Measurements from ENCODE around the gene POLA1. TPM values are rescaled to one million over a fixed set of nuclear protein-coding genes. Genes with fewer than 3 reads are reported as not detected.

Gene POLA1
- total and polyA plus RNA-seq, 3 experiments from 2014 or later = 6.2 to 43.1 (median 42.5) TPM

GRCh38 chrX:24993879-24994278 lies 300.2 kb downstream of the POLA1 start:
- Mint-ChIP-seq H3K4me3 (no peak overlapping the region), H3K27ac (no peak overlapping the region), H3K27me3 (peaks cover 0 to 9% of the 10 kb centered on the region in 2 donors), H3K4me1 (no peaks in the 10 kb centered on the region), H3K36me3 (peaks cover 0 to 6% (median 3%) of the 10 kb centered on the region in 3 donors), H3K9me3 (no peaks in the 10 kb centered on the region)
- Histone ChIP-seq H3K4me3 (ENCODE audit: low read length) (no peak overlapping the region), H3K4me1 (ENCODE audit: insufficient read depth, low read length) (no peaks in the 10 kb centered on the region), H3K27me3 (ENCODE audit: insufficient read depth, low read length, poor library complexity, severe bottlenecking) (no peaks in the 10 kb centered on the region), H3K27ac (ENCODE audit: low read depth, low read length) (no peak overlapping the region), H3K9me3 (ENCODE audit: low read length) (no peaks in the 10 kb centered on the region), H3K36me3 (ENCODE audit: insufficient read depth, low read length) (no peaks in the 10 kb centered on the region)
- no peak for DNase-seq
- CTCF ChIA-PET = no interaction called here
- POLR2A ChIA-PET = no interaction called here

- Mint-ChIP-seq H3K4me3 (no peak overlapping the region), H3K27me3 (peaks cover 1 to 13% of the 10 kb centered on the region in 2 donors), H3K27ac (no peak overlapping the region), H3K4me1 (no peaks in the 10 kb centered on the region), H3K9me3 (no peaks in the 10 kb centered on the region), H3K36me3 (peaks cover 0 to 6% (median 3%) of the 10 kb centered on the region in 3 donors)
- CTCF ChIA-PET = no interaction called here
- H3K4me1 ChIP-seq (ENCODE audit: insufficient read depth, low read length) = no peaks in the 10 kb centered on the region
- H3K9me3 ChIP-seq (ENCODE audit: low read length) = no peaks in the 10 kb centered on the region
- H3K27ac ChIP-seq (ENCODE audit: low read depth, low read length) = no peak overlapping the region
- POLR2A ChIA-PET = no interaction called here
- no peaks in the 10 kb centered on the region for H3K27me3 ChIP-seq (ENCODE audit: insufficient read depth, low read length, poor library complexity, severe bottlenecking)
- no peak for DNase-seq
- no peak overlapping the region for H3K4me3 ChIP-seq (ENCODE audit: low read length)
- H3K36me3 ChIP-seq (ENCODE audit: insufficient read depth, low read length) = no peaks in the 10 kb centered on the region
These were observed 302.5 kb downstream of the POLA1 start for GRCh38 chrX:24996096-24996709.

- POLR2A ChIA-PET = no interaction called here
- peaks cover 15 to 22% of the 10 kb centered on the region in 2 donors for H3K27me3 Mint-ChIP-seq
These were observed 305.8 kb downstream of the POLA1 start for GRCh38 chrX:24999511-24999910.

GRCh38 chrX:25001808-25002660 lies 308.3 kb downstream of the POLA1 start:
- CTCF ChIA-PET = no interaction called here
- no peak for DNase-seq
- Mint-ChIP-seq H3K4me3 (peak overlapping the region in 1 of 7 donors; percentile 21), H3K9me3 (peaks cover 0 to 5% (median 0%) of the 10 kb centered on the region in 5 donors), H3K4me1 (peaks cover 11 to 26% (median 25%) of the 10 kb centered on the region in 3 donors), H3K36me3 (no peaks in the 10 kb centered on the region), H3K27me3 (peaks cover 27 to 33% of the 10 kb centered on the region in 2 donors), H3K27ac (no peak overlapping the region)
- no peak overlapping the region for H3K27ac ChIP-seq (ENCODE audit: low read depth, low read length)
- H3K36me3 ChIP-seq (ENCODE audit: insufficient read depth, low read length) = no peaks in the 10 kb centered on the region
- H3K4me3 ChIP-seq (ENCODE audit: low read length) = no peak overlapping the region
- no peaks in the 10 kb centered on the region for H3K9me3 ChIP-seq (ENCODE audit: low read length)
- no peaks in the 10 kb centered on the region for H3K4me1 ChIP-seq (ENCODE audit: insufficient read depth, low read length)
- H3K27me3 ChIP-seq (ENCODE audit: insufficient read depth, low read length, poor library complexity, severe bottlenecking) = no peaks in the 10 kb centered on the region
- POLR2A ChIA-PET = no interaction called here

More at GRCh38 chrX:24999511-24999910, 305.8 kb downstream of the POLA1 start:
- CTCF ChIA-PET = no interaction called here
- H3K4me1 ChIP-seq (ENCODE audit: insufficient read depth, low read length) = no peaks in the 10 kb centered on the region
- peaks cover 0 to 5% (median 0%) of the 10 kb centered on the region in 3 donors for H3K36me3 Mint-ChIP-seq
- peaks cover 6 to 15% (median 11%) of the 10 kb centered on the region in 3 donors for H3K4me1 Mint-ChIP-seq
- no peaks in the 10 kb centered on the region for H3K27me3 ChIP-seq (ENCODE audit: insufficient read depth, low read length, poor library complexity, severe bottlenecking)
- no peak overlapping the region for H3K4me3 ChIP-seq (ENCODE audit: low read length)
- peaks cover 0 to 3% (median 0%) of the 10 kb centered on the region in 5 donors for H3K9me3 Mint-ChIP-seq
- no peaks in the 10 kb centered on the region for H3K36me3 ChIP-seq (ENCODE audit: insufficient read depth, low read length)
- no peak overlapping the region for H3K4me3 Mint-ChIP-seq
- H3K27ac ChIP-seq (ENCODE audit: low read depth, low read length) = no peak overlapping the region
- no peak for DNase-seq
- H3K9me3 ChIP-seq (ENCODE audit: low read length) = no peaks in the 10 kb centered on the region
- no peak overlapping the region for H3K27ac Mint-ChIP-seq

GRCh38 chrX:25002661-25003020 lies 308.9 kb downstream of the POLA1 start:
- H3K27me3 Mint-ChIP-seq = peaks cover 30 to 35% of the 10 kb centered on the region in 2 donors

GRCh38 chrX:25003066-25003849 lies 309.5 kb downstream of the POLA1 start:
- Histone ChIP-seq H3K27me3 (ENCODE audit: insufficient read depth, low read length, poor library complexity, severe bottlenecking) (peaks cover 4% of the 10 kb centered on the region), H3K4me3 (ENCODE audit: low read length) (no peak overlapping the region), H3K4me1 (ENCODE audit: insufficient read depth, low read length) (no peaks in the 10 kb centered on the region), H3K9me3 (ENCODE audit: low read length) (no peaks in the 10 kb centered on the region), H3K36me3 (ENCODE audit: insufficient read depth, low read length) (no peaks in the 10 kb centered on the region), H3K27ac (ENCODE audit: low read depth, low read length) (no peak overlapping the region)
- Mint-ChIP-seq H3K27ac (no peak overlapping the region), H3K4me3 (peak overlapping the region in 4 of 7 donors; percentile 50 to 80 (median 56)), H3K27me3 (peaks cover 36 to 39% of the 10 kb centered on the region in 2 donors), H3K9me3 (peaks cover 0 to 5% (median 0%) of the 10 kb centered on the region in 5 donors), H3K36me3 (no peaks in the 10 kb centered on the region), H3K4me1 (peaks cover 11 to 26% (median 25%) of the 10 kb centered on the region in 3 donors)
- no peak for DNase-seq
- ChIA-PET CTCF (no interaction called here), POLR2A (no interaction called here)

More at GRCh38 chrX:25002661-25003020, 308.9 kb downstream of the POLA1 start:
- no peaks in the 10 kb centered on the region for H3K36me3 ChIP-seq (ENCODE audit: insufficient read depth, low read length)
- CTCF ChIA-PET = no interaction called here
- no peaks in the 10 kb centered on the region for H3K36me3 Mint-ChIP-seq
- H3K27ac Mint-ChIP-seq = no peak overlapping the region
- H3K4me3 ChIP-seq (ENCODE audit: low read length) = no peak overlapping the region
- H3K4me3 Mint-ChIP-seq = peak overlapping the region in 2 of 7 donors; percentile 54 to 80
- no peak for DNase-seq
- no peaks in the 10 kb centered on the region for H3K4me1 ChIP-seq (ENCODE audit: insufficient read depth, low read length)
- H3K9me3 ChIP-seq (ENCODE audit: low read length) = no peaks in the 10 kb centered on the region
- peaks cover 11 to 26% (median 25%) of the 10 kb centered on the region in 3 donors for H3K4me1 Mint-ChIP-seq
- POLR2A ChIA-PET = no interaction called here
- H3K27ac ChIP-seq (ENCODE audit: low read depth, low read length) = no peak overlapping the region
- H3K27me3 ChIP-seq (ENCODE audit: insufficient read depth, low read length, poor library complexity, severe bottlenecking) = no peaks in the 10 kb centered on the region
- peaks cover 0 to 5% (median 0%) of the 10 kb centered on the region in 5 donors for H3K9me3 Mint-ChIP-seq

- ChIA-PET CTCF (no interaction called here), POLR2A (no interaction called here)
- Histone ChIP-seq H3K27me3 (ENCODE audit: insufficient read depth, low read length, poor library complexity, severe bottlenecking) (peaks cover 4% of the 10 kb centered on the region), H3K36me3 (ENCODE audit: insufficient read depth, low read length) (no peaks in the 10 kb centered on the region), H3K9me3 (ENCODE audit: low read length) (no peaks in the 10 kb centered on the region), H3K4me3 (ENCODE audit: low read length) (no peak overlapping the region), H3K27ac (ENCODE audit: low read depth, low read length) (no peak overlapping the region), H3K4me1 (ENCODE audit: insufficient read depth, low read length) (no peaks in the 10 kb centered on the region)
- Mint-ChIP-seq H3K4me3 (peak overlapping the region in 2 of 7 donors; percentile 23 to 81), H3K4me1 (peaks cover 11 to 26% (median 25%) of the 10 kb centered on the region in 3 donors), H3K27ac (no peak overlapping the region), H3K36me3 (no peaks in the 10 kb centered on the region), H3K9me3 (peaks cover 0 to 5% (median 0%) of the 10 kb centered on the region in 5 donors), H3K27me3 (peaks cover 39 to 42% of the 10 kb centered on the region in 2 donors)
- no peak for DNase-seq
These were observed 310.3 kb downstream of the POLA1 start for GRCh38 chrX:25004040-25004439.
